A673 (cell line): Measurements from ENCODE around the gene CFAP61. TPM values are rescaled to one million over a fixed set of nuclear protein-coding genes. Genes with fewer than 3 reads are reported as not detected.

Experiments used
- BruUV-seq: library from RNA; stranded (reverse); fragments of 400-500 nt; replicated peaks from 2 replicates; lab custom pipeline; 2021; lab: Mats Ljungman, UMichigan
- CTCF ChIA-PET: fragments of 300-600 bp; sonication (Branson Sonifier 250); formaldehyde crosslinking; loops from one replicate; lab custom pipeline; 2022; ENCODE audit warnings: antibody characterized with exemption; lab: Charles Lee
- POLR2A ChIA-PET: fragments of 300-600 bp; sonication (Branson Sonifier 250); formaldehyde crosslinking; loops from one replicate; lab custom pipeline; 2022; ENCODE audit warnings: antibody characterized with exemption; ENCODE audit not compliant: low non-redundant PET; lab: Charles Lee
- DNase-seq: peaks from one replicate; pipeline ENCODE4 v3.0.0-alpha.2; 2015; ENCODE audit warnings: low spot score
- H3K27ac ChIP-seq: fragments of 200-600 bp; sonication (generic); 2 replicates; pipeline ENCODE4 v1.5.1; 2016; ENCODE audit warnings: mixed run types, low read depth, mild to moderate bottlenecking, mixed read lengths, antibody characterized with exemption, low read length; ENCODE audit not compliant: poor library complexity, severe bottlenecking
- H3K27me3 ChIP-seq: fragments of 200-600 bp; sonication (generic); replicated peaks from 2 replicates; pipeline ENCODE4 v1.6.1; 2017; ENCODE audit warnings: mixed run types, low read depth, mild to moderate bottlenecking, mixed read lengths, antibody characterized with exemption, low read length; ENCODE audit not compliant: insufficient read depth, poor library complexity
- H3K36me3 ChIP-seq: fragments of 200-600 bp; sonication (generic); 2 replicates; pipeline ENCODE4 v1.6.1; 2016; ENCODE audit warnings: mixed run types, mild to moderate bottlenecking, mixed read lengths, antibody characterized with exemption, low read length; ENCODE audit not compliant: insufficient read depth, poor library complexity, severe bottlenecking
- H3K4me1 ChIP-seq: fragments of 200-600 bp; sonication (generic); 2 replicates; pipeline ENCODE4 v1.6.1; 2017; ENCODE audit warnings: mixed run types, mild to moderate bottlenecking, mixed read lengths, antibody characterized with exemption, low read length; ENCODE audit not compliant: insufficient read depth, poor library complexity, severe bottlenecking
- H3K4me3 ChIP-seq: fragments of 200-600 bp; sonication (generic); 2 replicates; pipeline ENCODE4 v1.5.1; 2016; ENCODE audit warnings: low read depth, mixed run types, mild to moderate bottlenecking, mixed read lengths, low read length; ENCODE audit not compliant: poor library complexity, severe bottlenecking
- H3K9me3 ChIP-seq: fragments of 200-600 bp; sonication (generic); 2 replicates; pipeline ENCODE4 v1.6.1; 2016; ENCODE audit warnings: mixed run types, low read depth, mild to moderate bottlenecking, mixed read lengths, antibody characterized with exemption, low read length; ENCODE audit not compliant: poor library complexity, severe bottlenecking
- CTCF ChIP-seq: fragments of 300-800, 200-600 bp; sonication (generic); conservative IDR thresholded peaks from 2 replicates; pipeline ENCODE4 v1.5.1; 2017; ENCODE audit warnings: low read depth, mild to moderate bottlenecking, antibody characterized with exemption, low read length, moderate library complexity, mixed read lengths
- EZH2 ChIP-seq: fragments of 200-600 bp; sonication (generic); IDR thresholded peaks from 2 replicates; pipeline ENCODE4 v1.6.1; 2017; ENCODE audit warnings: borderline replicate concordance, low read depth, mild to moderate bottlenecking, mixed read lengths, antibody characterized with exemption, low read length; ENCODE audit not compliant: poor library complexity, severe bottlenecking
- intact Hi-C: fragments of 100-400 bp; cut with micrococcal nuclease; formaldehyde crosslinking; loops from one replicate; pipeline ENCODE4 v1.10.0; 2022; ENCODE audit not compliant: unreplicated experiment
- total RNA-seq: library from RNA; stranded (reverse); gene quantifications from 2 replicates; pipeline ENCODE4 v1.2.3, GENCODE V29; 2021

Gene CFAP61
- total RNA-seq, 1 experiment from 2014 or later, result not detected

- DNase-seq, result no peak
- TF ChIP-seq CTCF, result no peak
- no peak for TF ChIP-seq EZH2
- intact Hi-C loops, result no loop called here
- no peaks in the 10 kb centered on the region for H3K9me3 ChIP-seq
- H3K27me3 ChIP-seq, result no peaks in the 10 kb centered on the region
- H3K4me3 ChIP-seq, result no peak overlapping the region
- CTCF ChIA-PET, result no interaction called here
- H3K27ac ChIP-seq, result no peak overlapping the region
- no peaks in the 10 kb centered on the region for H3K4me1 ChIP-seq
- H3K36me3 ChIP-seq, result no peaks in the 10 kb centered on the region
- POLR2A ChIA-PET, result no interaction called here
- BruUV-seq, result no TSS peak
Observed at GRCh38 chr20:20205141-20205861, 153.0 kb downstream of the CFAP61 start.

- CTCF ChIA-PET, result no interaction called here
- H3K9me3 ChIP-seq, result no peaks in the 10 kb centered on the region
- no peak overlapping the region for H3K27ac ChIP-seq
- H3K4me1 ChIP-seq, result no peaks in the 10 kb centered on the region
- DNase-seq, result no peak
- H3K4me3 ChIP-seq, result no peak overlapping the region
- TF ChIP-seq CTCF (no peak), EZH2 (no peak)
- no peaks in the 10 kb centered on the region for H3K36me3 ChIP-seq
- intact Hi-C loops, result no loop called here
- H3K27me3 ChIP-seq, result no peaks in the 10 kb centered on the region
- POLR2A ChIA-PET, result no interaction called here
- BruUV-seq, result no TSS peak
Observed at GRCh38 chr20:20205862-20206236, 153.5 kb downstream of the CFAP61 start.

- intact Hi-C loops, result no loop called here
- BruUV-seq, result no TSS peak
Observed at GRCh38 chr20:20206788-20207187, 154.5 kb downstream of the CFAP61 start.

More at GRCh38 chr20:20206788-20207187, 154.5 kb downstream of the CFAP61 start:
- TF ChIP-seq CTCF (no peak), EZH2 (no peak)
- Histone ChIP-seq H3K27ac (no peak overlapping the region), H3K4me1 (no peaks in the 10 kb centered on the region), H3K9me3 (no peaks in the 10 kb centered on the region), H3K27me3 (no peaks in the 10 kb centered on the region), H3K36me3 (no peaks in the 10 kb centered on the region), H3K4me3 (no peak overlapping the region)
- DNase-seq, result no peak
- ChIA-PET CTCF (no interaction called here), POLR2A (no interaction called here)
